ENCODE data around the gene RASIP1.

DNA sequence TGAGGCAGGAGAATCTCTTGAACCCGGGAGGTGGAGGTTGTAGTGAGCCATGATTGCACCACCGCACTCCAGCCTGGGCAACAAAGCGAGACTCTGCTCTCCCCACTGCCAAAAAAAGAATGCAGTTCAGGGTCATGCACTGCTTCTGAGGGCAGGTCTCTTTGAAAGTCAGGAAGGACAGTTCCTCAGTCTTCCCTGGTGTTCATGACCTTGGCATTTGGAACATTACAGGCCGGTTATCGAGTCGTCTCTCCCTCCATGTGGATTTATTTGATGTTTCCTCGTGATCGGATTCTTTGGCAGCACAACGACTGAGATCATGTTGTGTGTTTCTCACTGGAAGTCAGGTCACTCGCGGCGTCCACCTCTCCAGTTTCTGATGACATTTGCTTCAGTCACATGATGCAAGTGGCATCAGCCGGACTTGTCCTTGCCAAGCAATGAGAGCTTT is 32.1 kb upstream of the RASIP1 start:
- TF ChIP-seq POLR2A (IDR thresholded peaks at IDR 0.05), result no peak
- TF ChIP-seq, protein P1, sequence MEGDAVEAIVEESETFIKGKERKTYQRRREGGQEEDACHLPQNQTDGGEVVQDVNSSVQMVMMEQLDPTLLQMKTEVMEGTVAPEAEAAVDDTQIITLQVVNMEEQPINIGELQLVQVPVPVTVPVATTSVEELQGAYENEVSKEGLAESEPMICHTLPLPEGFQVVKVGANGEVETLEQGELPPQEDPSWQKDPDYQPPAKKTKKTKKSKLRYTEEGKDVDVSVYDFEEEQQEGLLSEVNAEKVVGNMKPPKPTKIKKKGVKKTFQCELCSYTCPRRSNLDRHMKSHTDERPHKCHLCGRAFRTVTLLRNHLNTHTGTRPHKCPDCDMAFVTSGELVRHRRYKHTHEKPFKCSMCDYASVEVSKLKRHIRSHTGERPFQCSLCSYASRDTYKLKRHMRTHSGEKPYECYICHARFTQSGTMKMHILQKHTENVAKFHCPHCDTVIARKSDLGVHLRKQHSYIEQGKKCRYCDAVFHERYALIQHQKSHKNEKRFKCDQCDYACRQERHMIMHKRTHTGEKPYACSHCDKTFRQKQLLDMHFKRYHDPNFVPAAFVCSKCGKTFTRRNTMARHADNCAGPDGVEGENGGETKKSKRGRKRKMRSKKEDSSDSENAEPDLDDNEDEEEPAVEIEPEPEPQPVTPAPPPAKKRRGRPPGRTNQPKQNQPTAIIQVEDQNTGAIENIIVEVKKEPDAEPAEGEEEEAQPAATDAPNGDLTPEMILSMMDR (IDR thresholded peaks at IDR 0.05), result no peak

Data from Peyer's patch (tissue), 4 donors.